Caki2 (cell line): ENCODE results near the gene EEF1AKMT2. TPM values are rescaled to one million over a fixed set of nuclear protein-coding genes. Genes with fewer than 3 reads are reported as not detected.
"Not testable (repeated sequence)": the region's sequence is repeated elsewhere in the genome, so short reads cannot be mapped to it uniquely, and the experiment has no call there.

Experiments used
- DNase-seq: peaks from one replicate; pipeline ENCODE4 v3.0.0-alpha.2; 2015; ENCODE audit warnings: low read depth
- in situ Hi-C: cut with HindIII; loops from 2 replicates; pipeline ENCODE4 v1.10.0; 2016; ENCODE audit warnings: low sequenced_read_pairs, low pct_unique_long_range_greater_than_20kb, mixed read lengths
- total RNA-seq: library from RNA; depleted of rRNA; stranded (reverse); fragments of >200 nt; shearing (Covaris generic); gene quantifications from 2 replicates; pipeline ENCODE4 v1.2.3, GENCODE V29; 2014; ENCODE audit warnings: low replicate concordance; rRNA removed

The EEF1AKMT2 gene
- total RNA-seq, result 29.0 and 44.7 TPM in 2 replicates

DNA sequence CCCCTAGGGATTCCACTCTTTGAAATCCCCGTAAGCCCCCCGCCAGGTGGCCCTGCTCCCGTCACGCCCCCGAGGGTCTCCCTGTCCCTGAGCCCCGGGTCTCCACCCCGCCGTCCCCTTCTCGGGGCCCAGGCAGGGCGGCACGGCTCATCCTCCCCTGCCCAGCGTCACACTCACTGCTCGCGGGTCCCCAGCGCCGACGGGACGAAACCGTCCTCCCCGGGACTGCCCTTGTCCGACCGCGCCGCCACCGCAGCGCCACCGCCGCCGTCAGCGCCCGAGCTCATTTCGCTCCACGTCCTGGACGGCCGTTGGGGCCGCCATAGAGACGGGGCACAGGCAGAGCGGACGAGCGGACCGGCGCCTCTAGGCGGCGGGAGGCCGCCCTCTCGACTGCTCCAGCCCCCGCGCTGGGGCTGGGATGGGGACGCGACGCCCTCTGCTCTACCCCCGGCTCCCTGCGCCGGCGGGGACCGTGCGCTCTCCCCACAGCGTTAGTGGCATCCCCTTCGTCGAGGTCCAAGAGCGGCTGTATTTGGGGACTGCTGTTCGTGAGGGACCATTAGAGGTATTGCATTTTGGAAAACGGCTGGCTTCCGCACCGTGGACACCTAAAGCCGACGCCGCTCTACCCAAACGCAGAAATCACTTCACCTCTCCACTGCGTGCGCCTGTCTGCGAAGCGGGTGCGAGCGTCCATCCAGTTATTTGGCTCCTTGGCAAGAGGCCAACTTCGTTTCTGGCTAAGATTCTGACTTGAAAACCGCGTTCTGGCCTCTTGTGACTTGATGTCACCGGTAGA lies at the start of gene EEF1AKMT2:
Gene EEF1AKMT2 (minus strand): TSS at position 341 of the 802 bp plus-strand sequence. CDS start 54 bp downstream, at position 287.
- in situ Hi-C loops, result no loop called here
- peak; percentile 80 for DNase-seq

DNA sequence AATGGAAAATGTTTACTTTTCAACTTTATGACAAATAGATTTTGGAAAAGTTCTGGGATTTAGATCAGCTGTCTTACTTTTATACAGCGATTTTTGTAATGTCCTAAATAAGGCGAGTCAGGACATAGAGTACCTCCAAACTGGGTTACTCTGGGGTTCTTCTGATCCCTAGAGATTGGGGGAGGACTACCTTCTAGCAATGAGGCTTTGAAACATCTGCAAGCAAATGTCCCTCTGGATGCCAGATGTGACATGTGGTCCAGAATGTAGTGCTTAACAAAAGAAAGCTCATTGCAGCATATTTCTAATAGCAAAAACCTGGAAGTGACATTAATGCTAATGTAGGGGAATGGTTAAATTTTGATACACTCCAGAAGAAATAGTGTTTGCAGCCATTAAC lies 46.0 kb upstream of the EEF1AKMT2 start:
- in situ Hi-C loops, result no loop called here
- no peak for DNase-seq

DNA sequence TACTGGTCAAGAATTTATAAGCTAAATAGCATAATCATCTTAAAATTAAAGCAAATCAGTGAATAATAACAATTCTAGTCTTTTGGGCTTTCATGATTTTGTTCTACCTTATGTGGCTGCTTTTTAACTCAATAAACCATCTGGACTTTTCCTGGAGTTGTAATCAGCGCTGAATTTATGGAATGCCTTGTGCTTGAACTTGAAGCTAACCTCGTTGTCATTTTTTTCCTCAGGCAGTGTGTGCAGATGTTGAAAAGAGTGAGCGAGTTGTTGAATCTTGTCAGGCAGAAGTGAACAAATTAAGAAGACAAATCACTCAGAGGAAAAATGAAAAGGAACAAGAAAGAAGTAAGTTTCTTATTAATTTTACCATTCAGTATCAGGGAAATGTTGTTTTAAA lies 39.4 kb upstream of the EEF1AKMT2 start:
- DNase-seq, result no peak
- in situ Hi-C loops, result no loop called here

- in situ Hi-C loops, result no loop called here
- DNase-seq, result no peak
Observed at GRCh38 chr10:124830445-124830844, 38.8 kb upstream of the EEF1AKMT2 start.

DNA sequence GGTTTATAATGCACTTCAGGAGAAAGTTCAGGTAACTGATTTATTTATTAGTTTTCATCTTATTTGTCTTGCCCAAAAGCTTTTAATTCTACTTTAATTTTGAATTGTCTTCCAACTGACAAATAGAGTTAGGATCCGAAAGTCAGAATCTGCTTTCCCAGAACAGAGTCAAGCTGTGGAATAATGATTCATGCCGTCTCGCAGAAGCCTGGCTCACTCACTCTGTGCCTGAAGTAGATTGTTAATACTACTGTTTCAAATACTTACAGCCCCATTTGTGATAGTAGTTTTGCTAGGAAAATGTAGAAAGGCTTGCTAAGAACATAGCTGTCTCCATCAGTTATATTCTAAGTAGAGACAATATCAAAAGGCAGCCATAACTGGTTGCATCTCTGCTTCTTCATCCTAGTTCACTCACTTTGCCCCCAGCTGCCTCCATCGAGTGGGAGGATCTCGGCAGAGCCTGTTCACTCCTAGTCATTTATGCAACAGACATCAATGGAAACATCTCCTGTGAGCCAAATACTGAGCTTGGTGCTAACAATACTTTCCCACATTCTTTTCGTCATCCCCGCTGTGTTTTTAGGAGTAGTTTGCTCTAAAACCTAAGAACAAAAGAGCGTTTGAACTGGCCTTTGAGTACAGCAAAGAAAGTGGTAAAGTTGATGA lies 37.9 kb upstream of the EEF1AKMT2 start:
- DNase-seq, result no peak
- in situ Hi-C loops, result no loop called here

DNA sequence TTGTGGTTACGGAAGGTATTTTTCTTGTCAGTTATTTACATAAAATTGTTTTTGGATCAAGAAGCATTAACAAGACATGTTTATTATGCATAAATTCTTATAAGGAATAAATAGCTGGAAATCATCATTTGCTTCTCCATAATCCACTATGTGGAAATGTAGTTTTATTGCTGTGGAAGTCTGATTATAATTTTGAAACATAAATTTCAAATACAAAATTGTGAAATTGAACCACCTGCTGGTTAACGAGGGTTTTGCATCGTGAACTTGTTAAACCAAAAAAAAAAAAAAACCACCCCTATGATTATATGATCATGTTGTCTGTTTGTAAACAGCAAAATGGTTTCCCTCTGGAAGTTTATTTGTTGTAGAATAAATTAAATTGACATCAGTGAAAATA lies 35.8 kb upstream of the EEF1AKMT2 start:
- in situ Hi-C loops, result no loop called here
- DNase-seq, result peak; percentile 5

DNA sequence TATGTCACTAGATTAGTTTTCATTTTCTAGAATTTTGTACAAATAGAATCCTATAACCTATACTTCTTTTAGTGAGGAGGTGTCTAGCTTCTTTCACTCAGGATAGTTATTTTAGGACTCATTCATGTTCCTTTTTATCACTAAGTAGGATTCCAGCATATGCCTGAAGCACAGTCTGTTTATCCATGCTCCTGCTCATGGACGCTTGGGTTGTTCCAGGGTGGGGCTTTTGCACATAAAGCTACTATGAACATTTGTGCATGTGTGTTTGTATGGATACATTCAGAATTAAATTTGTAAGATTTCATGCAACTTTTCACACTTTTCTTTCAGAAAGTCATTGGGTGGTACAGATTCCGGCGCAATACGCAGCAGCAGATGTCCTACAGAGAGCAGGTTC lies 34.6 kb upstream of the EEF1AKMT2 start:
- in situ Hi-C loops, result no loop called here

GRCh38 chr10:124825702-124826101 lies 34.0 kb upstream of the EEF1AKMT2 start:
- in situ Hi-C loops, result no loop called here

More for the DNA sequence above, 34.6 kb upstream of the EEF1AKMT2 start:
- DNase-seq, result no peak

GRCh38 chr10:124824932-124825331 lies 33.2 kb upstream of the EEF1AKMT2 start:
- in situ Hi-C loops, DNase-seq: not testable (repeated sequence)

More at GRCh38 chr10:124825702-124826101, 34.0 kb upstream of the EEF1AKMT2 start:
- DNase-seq, result no peak

DNA sequence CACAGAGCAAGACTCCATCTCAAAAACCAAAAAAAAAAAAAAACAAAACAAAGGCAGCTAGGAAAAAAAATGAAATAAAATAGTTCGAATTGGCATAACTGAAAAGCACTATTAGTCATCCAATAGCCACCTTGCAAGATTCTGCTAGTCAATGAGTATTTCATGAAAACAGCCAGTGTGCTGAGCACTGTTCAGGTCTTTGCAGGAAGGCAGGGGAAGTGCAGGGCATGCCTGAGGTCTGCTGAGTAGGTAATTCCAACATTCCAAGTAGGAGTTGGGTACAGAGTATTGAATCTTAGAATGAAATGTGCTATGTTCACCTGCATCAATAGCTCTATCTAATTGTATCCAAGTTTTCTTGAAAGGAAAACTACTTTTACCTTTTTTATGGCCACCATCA lies 32.8 kb upstream of the EEF1AKMT2 start:
- no peak for DNase-seq
- in situ Hi-C loops, result no loop called here

GRCh38 chr10:124821520-124821919 lies 29.8 kb upstream of the EEF1AKMT2 start:
- in situ Hi-C loops, result no loop called here
- DNase-seq, result no peak

GRCh38 chr10:124820121-124820520 lies 28.4 kb upstream of the EEF1AKMT2 start:
- in situ Hi-C loops, result no loop called here
- no peak for DNase-seq

DNA sequence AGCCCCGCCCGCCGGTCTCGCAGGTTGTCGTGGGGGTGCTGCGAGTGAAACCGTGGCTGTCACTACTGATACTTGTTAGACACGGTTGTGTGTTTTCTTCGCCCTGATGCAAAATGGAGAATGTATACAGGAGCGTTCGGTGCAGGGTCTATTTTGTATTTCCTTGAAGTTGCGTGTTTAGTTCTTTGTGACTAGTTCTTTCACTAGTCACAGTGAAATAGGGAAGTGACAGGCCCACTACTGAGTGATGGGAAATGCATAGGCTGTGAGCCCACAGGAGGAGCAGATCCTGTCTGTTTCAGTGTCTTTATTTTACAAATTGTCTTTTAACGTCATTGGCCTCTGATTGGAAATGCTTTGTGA lies 10.6 kb upstream of the EEF1AKMT2 start:
- in situ Hi-C loops, result no loop called here
- DNase-seq, result peak; percentile 4

- no peak for DNase-seq
- in situ Hi-C loops, result no loop called here
Observed at GRCh38 chr10:124799211-124799610, 7.5 kb upstream of the EEF1AKMT2 start.

- in situ Hi-C loops, result no loop called here
Observed at GRCh38 chr10:124798781-124799180, 7.1 kb upstream of the EEF1AKMT2 start.

GRCh38 chr10:124798364-124798763 lies 6.7 kb upstream of the EEF1AKMT2 start:
- DNase-seq, result no peak
- in situ Hi-C loops, result no loop called here

More at GRCh38 chr10:124798781-124799180, 7.1 kb upstream of the EEF1AKMT2 start:
- DNase-seq, result no peak

- in situ Hi-C loops, result no loop called here
- no peak for DNase-seq
Observed at GRCh38 chr10:124792998-124793352, 1.3 kb upstream of the EEF1AKMT2 start.

- in situ Hi-C loops, DNase-seq: not testable (repeated sequence)
Observed at GRCh38 chr10:124782900-124783299, 8.8 kb downstream of the EEF1AKMT2 start.

DNA sequence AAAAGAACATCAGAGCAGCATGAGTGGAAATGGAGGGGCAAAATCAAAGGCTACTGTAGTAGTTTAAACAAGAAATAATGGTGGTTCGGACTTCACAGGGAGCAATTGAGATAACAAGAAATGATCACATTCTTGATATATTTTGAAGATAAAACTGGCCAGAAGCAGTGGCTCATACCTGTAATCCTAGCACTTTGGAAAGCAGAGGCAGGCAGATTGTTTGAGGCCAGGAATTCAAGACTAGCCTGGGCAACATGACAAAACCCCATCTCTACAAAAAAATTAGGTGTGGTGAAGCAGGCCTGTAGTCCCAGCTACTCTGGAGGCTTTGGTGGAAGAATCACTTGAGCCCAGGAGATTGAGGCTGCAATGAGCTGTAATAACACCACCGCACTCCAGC lies 22.9 kb downstream of the EEF1AKMT2 start:
- DNase-seq, result no peak
- in situ Hi-C loops, result no loop called here

GRCh38 chr10:124765256-124765655 lies 26.4 kb downstream of the EEF1AKMT2 start:
- in situ Hi-C loops, result no loop called here
- no peak for DNase-seq
